Activated CD8-positive, alpha-beta T cell treated with anti-CD3 and anti-CD28 coated beads for 36 hours (primary cell): ENCODE measurements around the gene CEP44. TPM values are rescaled to one million over a fixed set of nuclear protein-coding genes. Genes with fewer than 3 reads are reported as not detected.
"Not testable (repeated sequence)": the region's sequence is repeated elsewhere in the genome, so short reads cannot be mapped to it uniquely, and the experiment has no call there.

Experiments used
- ATAC-seq: fragments of 200-7000 bp; cut with Tn5 transposase; one replicate; pipeline ENCODE4 v1.10.0; 2021; ENCODE audit warnings: mild to moderate bottlenecking, moderate library complexity
- CTCF ChIA-PET: fragments of 350-600 bp; sonication (Branson Sonifier 250); formaldehyde crosslinking; loops from one replicate; lab custom pipeline; 2021; ENCODE audit warnings: antibody characterized with exemption; lab: Charles Lee
- POLR2A ChIA-PET: fragments of 350-600 bp; sonication (Branson Sonifier 250); formaldehyde crosslinking; loops from one replicate; lab custom pipeline; 2021; ENCODE audit warnings: antibody characterized with exemption; lab: Charles Lee
- DNase-seq: peaks from one replicate; pipeline ENCODE4 v3.0.0-alpha.2; 2020
- H3K27ac Mint-ChIP-seq: one replicate; pipeline ENCODE4 v1.8.0; 2021; ENCODE audit warnings: mild to moderate bottlenecking, mixed read lengths
- H3K27me3 Mint-ChIP-seq: one replicate; pipeline ENCODE4 v1.8.0; 2021; ENCODE audit warnings: mixed read lengths
- H3K36me3 Mint-ChIP-seq: one replicate; pipeline ENCODE4 v1.8.0; 2021; ENCODE audit warnings: low read depth, mixed read lengths
- H3K4me1 Mint-ChIP-seq: one replicate; pipeline ENCODE4 v1.8.0; 2021; ENCODE audit warnings: low read depth, mixed read lengths
- H3K4me3 Mint-ChIP-seq: one replicate; pipeline ENCODE4 v1.8.0; 2021; ENCODE audit warnings: mild to moderate bottlenecking, moderate library complexity, mixed read lengths
- H3K9me3 Mint-ChIP-seq: one replicate; pipeline ENCODE4 v1.8.0; 2021; ENCODE audit warnings: mixed read lengths
- CTCF ChIP-seq: fragments of 200-600 bp; IDR thresholded peaks from one replicate; pipeline ENCODE4 v1.8.0; 2022; ENCODE audit warnings: antibody characterized with exemption, mild to moderate bottlenecking
- intact Hi-C: fragments of 100-400 bp; cut with micrococcal nuclease; formaldehyde crosslinking; loops from one replicate; pipeline ENCODE4 v1.10.0; 2022
- total RNA-seq, 2 experiments: library from RNA; stranded (reverse); gene quantifications; one replicate each; pipeline ENCODE4 v1.2.3, GENCODE V29; 2021

Gene CEP44
- total RNA-seq, 2 experiments from 2014 or later = 29.3 to 30.2 TPM

DNA sequence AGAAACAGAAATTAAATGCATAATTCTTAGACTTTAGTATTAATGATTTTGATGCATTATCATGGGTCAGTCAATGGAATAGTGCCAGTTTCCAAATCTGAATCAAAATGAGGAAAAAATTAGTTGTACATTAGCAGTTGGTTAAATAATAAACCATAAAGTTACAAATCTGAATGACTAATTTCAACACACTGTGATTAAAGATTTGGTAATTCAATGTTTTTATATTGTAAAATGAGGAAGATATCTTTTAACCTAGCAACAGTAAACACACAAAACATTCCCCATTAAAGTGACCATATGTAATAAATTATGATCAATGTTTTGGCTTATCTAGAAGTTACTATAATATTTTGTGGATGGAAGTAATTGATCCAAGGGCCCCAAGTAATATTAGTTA, 1.8 kb upstream of the CEP44 start:
- peak overlapping the region; percentile 98 for H3K4me3 Mint-ChIP-seq
- H3K27me3 Mint-ChIP-seq = no peaks in the 10 kb centered on the region
- ATAC-seq (no peak), DNase-seq (no peak)
- ChIA-PET CTCF (no interaction called here), POLR2A (no interaction called here)
- no peak for TF ChIP-seq CTCF
- peaks cover 71% of the 10 kb centered on the region for H3K4me1 Mint-ChIP-seq
- H3K9me3 Mint-ChIP-seq = no peaks in the 10 kb centered on the region
- no peak overlapping the region for H3K27ac Mint-ChIP-seq
- intact Hi-C loops = no loop called here
- peaks cover 13% of the 10 kb centered on the region for H3K36me3 Mint-ChIP-seq

DNA sequence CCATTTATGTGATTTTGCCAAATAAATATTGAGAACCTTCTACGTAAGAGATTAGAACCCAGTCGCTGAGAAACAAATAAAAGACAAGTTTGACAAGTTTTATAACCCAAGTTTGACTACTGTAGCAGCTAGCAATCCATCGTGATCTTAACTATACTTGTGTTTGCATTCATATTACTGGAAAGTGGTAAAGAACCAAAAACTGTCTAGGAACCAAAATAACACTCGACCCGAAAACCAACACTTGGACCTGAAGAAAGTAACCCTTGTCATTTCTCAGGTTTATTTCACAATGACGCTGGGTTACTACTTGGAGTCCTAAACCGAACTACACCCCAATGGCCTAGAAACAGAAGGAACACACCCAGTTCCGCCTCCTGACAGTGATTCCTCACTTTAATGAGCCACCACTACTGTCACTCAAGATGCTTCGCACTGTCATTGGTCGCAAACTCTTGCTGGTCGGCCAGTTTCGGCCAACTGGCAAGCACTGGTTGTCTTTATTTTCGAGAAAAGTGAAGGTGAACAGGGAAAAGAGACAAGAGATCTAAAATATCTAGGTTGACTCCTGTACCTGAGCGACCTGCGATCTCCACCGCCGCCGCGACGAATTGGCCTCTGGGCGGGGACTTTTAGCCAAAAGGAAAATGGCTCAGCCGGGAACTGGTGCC, 740 bp upstream of the CEP44 start:
- Mint-ChIP-seq H3K27me3 (no peaks in the 10 kb centered on the region), H3K36me3 (peaks cover 13% of the 10 kb centered on the region), H3K27ac (peak overlapping the region; percentile 99), H3K4me1 (peaks cover 69% of the 10 kb centered on the region), H3K9me3 (no peaks in the 10 kb centered on the region), H3K4me3 (peak overlapping the region; percentile 98)
- intact Hi-C loops = no loop called here
- ChIA-PET POLR2A (interaction anchor here (0.6 to 1.2 kb wide), 2 partner anchors 20 to 42 kb away, joined by 3 to 5 read pairs; no protein-coding TSS in a partner anchor), CTCF (interaction anchor here (0.9 kb wide), 1 partner anchor 16 kb away, joined by 3 read pairs; no protein-coding TSS in a partner anchor)
- DNase-seq = peak; percentile 84
- no peak for TF ChIP-seq CTCF
- peak; percentile 97 for ATAC-seq

DNA sequence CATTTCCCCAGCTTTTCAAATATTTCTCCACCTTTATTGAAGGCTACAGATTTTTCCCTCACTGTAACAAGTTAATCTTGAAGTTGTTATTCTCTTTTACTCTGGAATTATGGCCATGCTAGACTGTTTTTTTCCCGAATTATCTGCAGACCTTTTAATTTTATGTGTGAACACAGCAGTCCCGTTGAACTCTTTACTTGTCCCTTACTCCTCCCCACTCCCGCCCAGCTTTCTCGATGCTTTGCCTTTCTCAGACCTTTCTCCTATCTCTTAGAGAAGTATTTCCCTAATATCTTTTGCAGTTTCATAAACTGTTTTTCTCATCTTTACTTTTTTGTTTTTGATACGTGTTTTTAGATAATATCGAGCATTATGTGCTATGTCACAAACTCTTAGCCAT, 776 bp downstream of the CEP44 start:
- Mint-ChIP-seq H3K36me3 (peaks cover 10% of the 10 kb centered on the region), H3K9me3 (no peaks in the 10 kb centered on the region), H3K27ac (peak overlapping the region; percentile 99), H3K4me3 (peak overlapping the region; percentile 98), H3K27me3 (no peaks in the 10 kb centered on the region), H3K4me1 (peaks cover 61% of the 10 kb centered on the region)
- DNase-seq (no peak), ATAC-seq (no peak)
- ChIA-PET CTCF (interaction anchor here (1.5 kb wide), 1 partner anchor 18 kb away, joined by 5 read pairs; no protein-coding TSS in a partner anchor), POLR2A (interaction anchor here (0.9 to 1.3 kb wide), 3 partner anchors 8 to 34 kb away, joined by 3 to 7 read pairs (median 3); no protein-coding TSS in a partner anchor)
- intact Hi-C loops = no loop called here
- TF ChIP-seq CTCF = no peak

- Mint-ChIP-seq H3K27me3 (no peaks in the 10 kb centered on the region), H3K27ac (no peak overlapping the region), H3K4me3 (no peak overlapping the region), H3K36me3 (peaks cover 15% of the 10 kb centered on the region), H3K4me1 (peaks cover 45% of the 10 kb centered on the region), H3K9me3 (peaks cover 4% of the 10 kb centered on the region)
- no peak for ATAC-seq
- POLR2A ChIA-PET = no interaction called here
- intact Hi-C loops = no loop called here
- DNase-seq = no peak
- CTCF ChIA-PET = no interaction called here
- no peak for TF ChIP-seq CTCF
Measured at GRCh38 chr4:174286870-174287269, 3.2 kb downstream of the CEP44 start.

DNA sequence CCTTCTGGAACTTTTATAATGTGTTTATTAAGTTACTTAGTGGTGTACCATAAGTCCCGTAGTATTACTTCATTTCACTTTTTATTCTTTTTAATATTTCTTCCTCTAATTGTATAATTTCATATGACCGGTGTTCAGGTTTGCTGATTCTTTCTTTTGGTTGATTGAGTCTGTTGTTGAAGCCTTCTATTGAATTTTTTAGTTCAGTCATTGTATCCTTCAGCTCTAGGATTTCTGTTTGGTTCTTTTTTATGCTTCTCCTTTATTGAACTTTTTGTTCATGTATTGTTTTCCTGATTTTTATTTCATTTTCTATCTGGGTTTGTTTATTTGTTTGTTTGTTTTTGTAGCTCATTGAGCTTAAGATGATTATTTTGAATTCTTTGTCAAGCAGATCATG, 8.8 kb downstream of the CEP44 start:
- H3K4me3 Mint-ChIP-seq = no peak overlapping the region
- H3K27me3 Mint-ChIP-seq = no peaks in the 10 kb centered on the region
- peaks cover 38% of the 10 kb centered on the region for H3K36me3 Mint-ChIP-seq
- ChIA-PET CTCF (no interaction called here), POLR2A (interaction anchor here (1.0 kb wide), 1 partner anchor 9 kb away, joined by 3 read pairs; the partner anchor contains the start of genes CEP44 and FBXO8)
- intact Hi-C loops = no loop called here
- DNase-seq (no peak), ATAC-seq (no peak)
- H3K4me1 Mint-ChIP-seq = peaks cover 18% of the 10 kb centered on the region
- peaks cover 17% of the 10 kb centered on the region for H3K9me3 Mint-ChIP-seq
- H3K27ac Mint-ChIP-seq = no peak overlapping the region
- TF ChIP-seq CTCF = no peak

GRCh38 chr4:174294641-174295040, 10.9 kb downstream of the CEP44 start:
- POLR2A ChIA-PET, H3K27ac Mint-ChIP-seq, H3K27me3 Mint-ChIP-seq, DNase-seq, ATAC-seq, H3K4me3 Mint-ChIP-seq, intact Hi-C loops, CTCF ChIA-PET: not testable (repeated sequence)
- Mint-ChIP-seq H3K4me1 (peaks cover 13% of the 10 kb centered on the region), H3K9me3 (peaks cover 17% of the 10 kb centered on the region), H3K36me3 (peaks cover 42% of the 10 kb centered on the region)

GRCh38 chr4:174295142-174295541, 11.4 kb downstream of the CEP44 start:
- Mint-ChIP-seq H3K9me3 (peaks cover 17% of the 10 kb centered on the region), H3K36me3 (peaks cover 47% of the 10 kb centered on the region), H3K4me1 (peaks cover 13% of the 10 kb centered on the region)
- DNase-seq, H3K4me3 Mint-ChIP-seq, POLR2A ChIA-PET, ATAC-seq, H3K27me3 Mint-ChIP-seq, H3K27ac Mint-ChIP-seq, CTCF ChIA-PET, intact Hi-C loops: not testable (repeated sequence)
